A549 treated with AZD2906 at 1 μM for 4 hours (cell line): ENCODE data around the gene SMIM34. TPM values are rescaled to one million over a fixed set of nuclear protein-coding genes. Genes with fewer than 3 reads are reported as not detected.

Experiments
- total RNA-seq: library from RNA; stranded (reverse); fragments of 200-300 nt; extraction: Qiagen RNA extraction; gene quantifications from 5 replicates; pipeline ENCODE4 v1.2.3, GENCODE V29; 2022

Gene SMIM34
- not detected in 5 replicates for total RNA-seq

GRCh38 chr21:34423805-34424204 is at the start of gene SMIM34:
Gene SMIM34 (minus strand): TSS chr21:34423951. CDS start chr21:34423839, 112 bp downstream.

GRCh38 chr21:34374940-34375618 is 48.7 kb downstream of the SMIM34 start, which contains the start of gene SMIM11:
Gene SMIM11 (plus strand): TSS chr21:34375507. CDS start chr21:34379505, 3,998 bp downstream.

Other genes with a start within 250 kb of the SMIM34 start
- not detected in 5 replicates for gene KCNE2, start 59.9 kb downstream of the SMIM34 start, total RNA-seq
- gene SMIM11, start 48.4 kb downstream of the SMIM34 start, total RNA-seq = 6.8 to 18.0 TPM (median 12.9 TPM) in 5 replicates
- 0.06 to 0.08 TPM in 2 of 5 replicates, not detected in the others for gene KCNE1, start 88.3 kb upstream of the SMIM34 start, total RNA-seq
- gene RCAN1, start 191.2 kb upstream of the SMIM34 start, total RNA-seq = 12.4 to 13.9 TPM (median 12.9 TPM) in 5 replicates
- gene CLIC6, start 245.0 kb upstream of the SMIM34 start, total RNA-seq = 0.06 to 0.10 TPM (median 0.09 TPM) in 5 replicates